K562 (cell line): ENCODE results near the gene STYXL1. TPM values are rescaled to one million over a fixed set of nuclear protein-coding genes. Genes with fewer than 3 reads are reported as not detected.

ENCODE experiments used
- CSDE1 ChIP-seq, 2 experiments: fragments of 450-650 bp; IDR thresholded peaks; 2 replicates each; pipeline ENCODE4 v1.6.1; 2016; ENCODE audit warnings: mild to moderate bottlenecking in 1 of 2
- NFIC ChIP-seq: fragments of 450-650 bp; IDR thresholded peaks from 2 replicates; pipeline ENCODE4 v1.6.1; 2017; ENCODE audit warnings: mild to moderate bottlenecking, inconsistent platforms
- NR1H2 ChIP-seq: sonication (generic); formaldehyde crosslinking; IDR thresholded peaks from 2 replicates; pipeline ENCODE4 v1.4.0; 2020; ENCODE audit warnings: mild to moderate bottlenecking, missing genetic modification reagents
- RREB1 ChIP-seq: fragments of 250-450 bp; sonication (Bioruptor Pico); IDR thresholded peaks from 2 replicates; pipeline ENCODE4 v1.4.0; 2020
- YY1 ChIP-seq, 3 experiments: IDR thresholded peaks; 2 replicates each; pipeline ENCODE4 v1.6.1; 2011; ENCODE audit warnings: low read length in 2 of 3, mild to moderate bottlenecking in 2 of 3, moderate library complexity in 2 of 3, borderline replicate concordance in 1 of 3, control low read depth in 1 of 3, low read depth in 1 of 3; ENCODE audit not compliant: insufficient read depth in 3 of 3, insufficient replicate concordance in 2 of 3, control insufficient read depth in 1 of 3, insufficient read length in 1 of 3; ENCODE audit errors: extremely low read depth in 1 of 3
- ZBTB1 ChIP-seq: sonication (generic); formaldehyde crosslinking; IDR thresholded peaks from 2 replicates; pipeline ENCODE4 v1.8.1; 2023; ENCODE audit warnings: missing genetic modification reagents, low read depth, mild to moderate bottlenecking, borderline replicate concordance
- ZFPM2 ChIP-seq: fragments of 250-450 bp; sonication (Bioruptor Pico); IDR thresholded peaks from 2 replicates; pipeline ENCODE4 v1.5.1; 2022; ENCODE audit warnings: mild to moderate bottlenecking
- ZNF318 ChIP-seq, 2 experiments: fragments of 450-650 bp; IDR thresholded peaks; 2 replicates each; pipeline ENCODE4 v1.6.1; 2016; ENCODE audit warnings: mild to moderate bottlenecking in 2 of 2, borderline replicate concordance in 1 of 2, low read depth in 1 of 2, moderate library complexity in 1 of 2
- ZNF586 ChIP-seq: fragments of 450-650 bp; formaldehyde crosslinking; conservative IDR thresholded peaks from 2 replicates; pipeline ENCODE4 v1.4.0; 2020; ENCODE audit warnings: mild to moderate bottlenecking, moderate library complexity
- ZNF79 ChIP-seq: fragments of 250-450 bp; sonication (Bioruptor Pico); IDR thresholded peaks from 2 replicates; pipeline ENCODE4 v1.4.0; 2020; ENCODE audit warnings: low read depth, mild to moderate bottlenecking, moderate library complexity
- polyA plus RNA-seq, 8 experiments: library from polyadenylated mRNA; depleted of rRNA in 4 of 8; stranded (reverse) in 5 of 8; unstranded in 3 of 8; fragments of >200 nt; fragmentation: Nextera tagmentation in 2 of 8; fragmentation: Illumina TruSeq in 1 of 8; extraction: Ambion mirVana in 2 of 8; extraction: Trizol in 1 of 8; gene quantifications; 2 replicates each; pipeline versions ENCODE4 v1.2.1 to v1.2.3, GENCODE V29; 2011 to 2014; ENCODE audit warnings: inconsistent platforms in 1 of 8, missing spikeins in 1 of 8
- total RNA-seq, 7 experiments: library from RNA; depleted of rRNA in 6 of 7; stranded (reverse); fragments of >200 nt in 6 of 7; fragmentation: Illumina TruSeq in 2 of 7; extraction: Trizol in 2 of 7; gene quantifications; 2 replicates each; pipeline versions ENCODE4 v1.2.1 to v1.2.3, GENCODE V29; 2011 to 2021; ENCODE audit warnings: low replicate concordance in 1 of 7
- TF ChIP-seq, protein P1 (sequence below): fragments of 250-450 bp; sonication (Bioruptor Pico); IDR thresholded peaks from 2 replicates; pipeline ENCODE4 v1.5.0; 2022; ENCODE audit warnings: mild to moderate bottlenecking

STYXL1 gene
- total and polyA plus RNA-seq, 9 of the 15 experiments (the other 6 are each of a cell fraction or from before 2014, with no cell fraction given): 36.5 to 97.2 (median 49.9) TPM

DNA sequence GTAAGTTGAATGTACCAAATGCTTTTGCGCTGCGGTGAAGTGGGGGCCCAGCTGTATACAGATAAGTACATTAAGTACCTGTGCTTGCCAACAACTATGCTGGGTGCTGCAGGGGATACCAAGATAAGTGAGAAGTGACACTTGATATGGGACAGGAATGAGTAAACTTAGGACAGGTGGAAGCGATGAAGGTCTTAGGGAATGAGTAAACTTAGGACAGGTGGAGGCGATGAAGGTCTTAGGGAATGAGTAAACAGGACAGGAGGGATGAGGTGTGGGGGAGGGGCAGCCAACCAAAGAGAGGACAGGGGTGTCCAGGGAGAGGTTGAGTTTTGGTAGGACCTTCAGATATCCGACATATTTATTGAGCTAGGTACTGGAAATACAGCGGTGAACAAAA, 1.5 kb upstream of the STYXL1 start (continued):
- TF ChIP-seq, protein P1, sequence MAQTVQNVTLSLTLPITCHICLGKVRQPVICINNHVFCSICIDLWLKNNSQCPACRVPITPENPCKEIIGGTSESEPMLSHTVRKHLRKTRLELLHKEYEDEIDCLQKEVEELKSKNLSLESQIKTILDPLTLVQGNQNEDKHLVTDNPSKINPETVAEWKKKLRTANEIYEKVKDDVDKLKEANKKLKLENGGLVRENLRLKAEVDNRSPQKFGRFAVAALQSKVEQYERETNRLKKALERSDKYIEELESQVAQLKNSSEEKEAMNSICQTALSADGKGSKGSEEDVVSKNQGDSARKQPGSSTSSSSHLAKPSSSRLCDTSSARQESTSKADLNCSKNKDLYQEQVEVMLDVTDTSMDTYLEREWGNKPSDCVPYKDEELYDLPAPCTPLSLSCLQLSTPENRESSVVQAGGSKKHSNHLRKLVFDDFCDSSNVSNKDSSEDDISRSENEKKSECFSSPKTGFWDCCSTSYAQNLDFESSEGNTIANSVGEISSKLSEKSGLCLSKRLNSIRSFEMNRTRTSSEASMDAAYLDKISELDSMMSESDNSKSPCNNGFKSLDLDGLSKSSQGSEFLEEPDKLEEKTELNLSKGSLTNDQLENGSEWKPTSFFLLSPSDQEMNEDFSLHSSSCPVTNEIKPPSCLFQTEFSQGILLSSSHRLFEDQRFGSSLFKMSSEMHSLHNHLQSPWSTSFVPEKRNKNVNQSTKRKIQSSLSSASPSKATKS (CRISPR knock-in tag): no peak
- TF ChIP-seq ZBTB1 (no peak), NR1H2 (CRISPR knock-in tag) (no peak), RREB1 (CRISPR knock-in tag) (no peak), ZNF586 (CRISPR knock-in tag) (no peak), ZNF79 (CRISPR knock-in tag) (no peak), CSDE1 (IDR thresholded peaks at IDR 0.05) (0 out of 4 replicates have a peak, but pooled peaks of 1 of the 2 experiments have one; percentile 16), NFIC (0 out of 2 replicates have a peak, but pooled peaks have one; percentile 25), ZFPM2 (CRISPR knock-in tag) (no peak), ZNF318 (IDR thresholded peaks at IDR 0.05; ENCODE audit: borderline replicate concordance in 1 of 2, low read depth in 1 of 2) (no peak), YY1 (IDR thresholded peaks at IDR 0.05; ENCODE audit: borderline replicate concordance in 1 of 3, control insufficient read depth in 1 of 3, extremely low read depth in 1 of 3, insufficient read depth in 3 of 3, insufficient read length in 1 of 3, insufficient replicate concordance in 2 of 3, low read depth in 1 of 3, low read length in 2 of 3) (no peak)
